ENCODE results near the gene TGFA.

Gene TGFA

DNA sequence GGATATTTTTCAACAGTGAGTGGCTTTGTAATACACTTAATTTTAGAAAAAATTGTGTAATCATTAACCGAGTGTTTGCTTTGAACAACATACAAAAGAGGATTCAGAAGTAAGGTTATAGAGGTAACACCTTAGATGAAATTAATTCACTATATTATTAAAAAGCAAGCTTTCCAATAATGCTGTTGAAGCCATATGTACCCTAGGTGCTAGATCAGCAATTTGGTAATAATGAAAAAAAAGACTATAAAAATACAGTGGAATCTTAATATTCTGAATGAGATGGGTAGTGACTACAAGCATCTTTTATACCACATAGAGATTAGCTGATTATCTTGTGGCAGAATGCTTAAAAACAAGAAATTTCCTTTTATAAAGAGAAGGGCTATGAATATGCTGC is 136.6 kb downstream of the TGFA start:
- DNase-seq (ENCODE audit: low read depth) = no peak

DNA sequence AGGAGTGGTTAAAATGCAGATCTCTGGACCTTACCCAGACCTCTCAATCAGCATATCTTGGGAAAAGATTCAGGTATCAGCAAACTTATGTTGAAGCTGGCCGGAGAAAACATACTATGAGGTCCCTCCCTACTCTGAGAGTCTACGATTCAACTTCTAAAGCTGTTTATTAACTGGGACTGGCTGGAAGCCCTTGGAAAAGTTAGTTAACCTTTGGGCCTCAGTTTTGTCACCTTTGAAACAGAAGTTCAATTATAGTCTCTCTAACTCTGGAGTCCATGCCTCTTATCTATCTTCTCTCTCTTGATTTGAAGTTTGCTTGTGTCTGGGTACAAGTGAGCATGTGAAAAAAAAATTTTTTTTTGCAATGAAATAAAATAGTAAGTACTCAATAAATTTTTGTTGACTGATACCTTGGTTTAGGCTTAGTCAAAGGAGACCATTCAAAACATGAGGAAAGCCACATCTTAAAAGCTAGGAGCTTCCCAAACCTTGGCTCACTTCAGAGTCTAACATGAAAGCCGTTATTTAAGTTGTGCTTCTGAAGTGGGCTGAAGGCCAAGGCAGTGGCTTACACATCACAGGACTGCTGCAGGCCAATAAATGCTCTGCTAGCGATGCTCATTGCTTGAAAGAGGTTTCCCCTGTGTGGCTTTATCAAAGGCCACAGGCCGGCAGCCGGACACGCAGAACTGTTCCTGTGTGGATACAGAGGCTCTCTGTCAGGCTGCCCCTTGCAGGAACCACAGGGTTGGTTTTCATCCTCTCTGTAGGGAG is 141.1 kb downstream of the TGFA start:
- no peak for DNase-seq (ENCODE audit: low read depth)

DNA sequence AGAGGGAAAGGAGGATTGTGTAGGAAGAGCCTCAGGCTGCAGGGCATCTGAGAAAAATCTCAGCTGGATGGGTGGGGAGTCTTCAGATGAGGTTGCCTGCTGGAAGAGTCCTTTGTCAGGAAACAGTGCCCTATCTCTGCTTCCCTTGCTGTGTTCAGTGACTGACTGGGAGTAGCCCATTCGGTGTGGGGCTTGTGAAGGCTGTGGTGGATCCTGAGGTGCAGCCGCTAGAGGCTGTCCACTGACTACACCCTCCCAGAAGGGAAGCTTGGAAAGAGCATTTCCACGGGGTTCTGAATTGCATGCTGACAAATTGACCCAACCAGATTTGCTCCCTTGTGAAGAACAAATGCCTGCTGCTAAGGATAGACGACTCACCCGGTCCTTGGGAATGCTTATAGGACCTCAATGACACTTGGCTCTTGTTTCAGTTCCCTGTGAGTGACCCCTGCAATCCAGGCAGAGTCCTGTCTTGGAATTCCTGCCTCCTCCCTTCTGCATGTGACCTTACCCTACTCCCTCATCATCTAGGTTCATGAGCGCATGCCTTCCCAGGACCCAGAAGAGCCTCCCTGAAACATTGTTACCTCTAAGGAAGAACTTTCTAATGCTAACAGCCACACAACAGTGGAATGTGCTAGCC is 142.0 kb downstream of the TGFA start:
- no peak for DNase-seq (ENCODE audit: low read depth)

DNA sequence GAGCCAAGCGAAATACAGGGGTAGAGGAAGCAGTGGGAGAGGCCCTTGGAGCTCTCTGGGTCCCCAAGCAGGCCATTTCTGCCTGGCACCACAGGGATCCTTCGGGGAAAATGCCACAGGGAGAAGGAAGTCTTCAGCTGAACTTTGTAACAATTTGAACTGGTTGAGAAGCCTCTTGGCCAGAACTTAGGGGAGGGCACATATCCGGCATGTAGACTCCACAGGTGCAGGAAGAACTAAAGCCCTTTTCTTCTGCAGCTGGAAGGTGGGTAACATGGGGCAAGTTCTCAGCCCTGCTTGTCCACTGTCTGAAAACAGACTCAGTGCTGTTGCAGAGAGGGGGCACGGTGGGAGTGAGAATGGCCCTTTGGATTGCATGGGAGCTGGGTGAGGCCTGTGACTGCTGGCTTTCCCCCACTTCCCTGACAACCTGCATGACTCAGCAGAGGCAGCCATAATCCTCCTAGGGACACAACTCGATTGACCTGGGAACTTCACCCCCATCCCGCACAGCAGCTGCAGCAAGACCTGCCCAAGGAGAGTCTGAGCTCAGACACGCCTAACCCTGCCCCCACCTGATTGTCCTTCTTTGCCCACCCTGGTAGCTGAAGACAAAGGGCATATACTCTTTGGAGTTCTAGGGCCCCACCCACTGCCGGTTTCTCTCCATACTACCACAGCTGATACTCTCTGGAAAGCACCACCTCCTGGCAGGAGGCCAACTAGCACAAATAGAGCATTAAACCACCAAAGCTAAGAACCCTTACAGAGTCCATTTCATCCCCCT is 150.2 kb downstream of the TGFA start:
- DNase-seq (ENCODE audit: low read depth) = no peak

DNA sequence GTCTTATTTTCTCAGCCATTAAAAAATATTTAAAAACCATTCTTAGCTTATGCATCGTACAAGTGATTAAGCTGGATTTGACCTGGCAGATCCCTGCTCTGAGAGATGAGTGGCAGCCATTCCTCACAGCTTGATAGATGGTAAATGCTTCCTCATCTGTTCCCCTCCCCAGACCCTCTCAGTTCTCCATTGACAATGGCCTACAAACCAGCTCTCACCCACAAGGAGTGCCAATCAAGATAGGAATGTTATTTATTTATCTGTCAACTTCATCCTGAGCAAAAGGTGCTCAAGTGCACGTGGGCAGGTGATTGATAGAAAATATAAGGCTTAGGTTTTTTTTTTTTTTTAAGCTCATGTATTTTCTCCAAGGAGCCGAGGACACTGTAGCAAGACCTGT is 153.1 kb downstream of the TGFA start:
- no peak for DNase-seq (ENCODE audit: low read depth)

DNA sequence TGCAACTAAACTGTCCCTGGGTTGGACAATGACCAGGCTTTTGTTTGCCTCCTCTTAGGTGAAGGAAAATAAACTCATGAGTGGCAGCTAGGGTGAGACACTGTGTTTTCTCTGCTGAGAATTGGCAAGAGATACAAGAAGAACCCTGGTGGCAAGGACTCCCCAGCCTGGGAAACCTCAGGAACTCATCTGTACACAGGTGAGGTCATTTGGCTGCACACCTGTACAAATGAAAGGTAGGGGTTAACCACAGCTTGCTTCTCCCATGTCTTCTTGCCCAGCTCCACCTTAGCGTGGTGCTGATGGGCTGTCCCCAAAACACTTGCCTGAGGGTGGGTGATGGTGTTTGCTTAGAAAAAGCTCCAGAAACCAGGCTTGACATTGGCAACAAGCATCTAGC is 154.6 kb downstream of the TGFA start:
- DNase-seq (ENCODE audit: low read depth) = no peak
